Activated naive CD4-positive, alpha-beta T cell treated with anti-CD3 and anti-CD28 coated beads, Interleukin-2, amount 50 U/mL, for 16 hours (primary cell): ENCODE data around the gene MCTP2.

ENCODE experiments used
- DNase-seq: peaks from one replicate; pipeline ENCODE4 v3.0.0-alpha.2; 2020

Gene MCTP2, protein sequence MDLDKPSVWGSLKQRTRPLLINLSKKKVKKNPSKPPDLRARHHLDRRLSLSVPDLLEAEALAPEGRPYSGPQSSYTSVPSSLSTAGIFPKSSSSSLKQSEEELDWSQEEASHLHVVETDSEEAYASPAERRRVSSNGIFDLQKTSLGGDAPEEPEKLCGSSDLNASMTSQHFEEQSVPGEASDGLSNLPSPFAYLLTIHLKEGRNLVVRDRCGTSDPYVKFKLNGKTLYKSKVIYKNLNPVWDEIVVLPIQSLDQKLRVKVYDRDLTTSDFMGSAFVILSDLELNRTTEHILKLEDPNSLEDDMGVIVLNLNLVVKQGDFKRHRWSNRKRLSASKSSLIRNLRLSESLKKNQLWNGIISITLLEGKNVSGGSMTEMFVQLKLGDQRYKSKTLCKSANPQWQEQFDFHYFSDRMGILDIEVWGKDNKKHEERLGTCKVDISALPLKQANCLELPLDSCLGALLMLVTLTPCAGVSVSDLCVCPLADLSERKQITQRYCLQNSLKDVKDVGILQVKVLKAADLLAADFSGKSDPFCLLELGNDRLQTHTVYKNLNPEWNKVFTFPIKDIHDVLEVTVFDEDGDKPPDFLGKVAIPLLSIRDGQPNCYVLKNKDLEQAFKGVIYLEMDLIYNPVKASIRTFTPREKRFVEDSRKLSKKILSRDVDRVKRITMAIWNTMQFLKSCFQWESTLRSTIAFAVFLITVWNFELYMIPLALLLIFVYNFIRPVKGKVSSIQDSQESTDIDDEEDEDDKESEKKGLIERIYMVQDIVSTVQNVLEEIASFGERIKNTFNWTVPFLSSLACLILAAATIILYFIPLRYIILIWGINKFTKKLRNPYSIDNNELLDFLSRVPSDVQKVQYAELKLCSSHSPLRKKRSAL

DNA sequence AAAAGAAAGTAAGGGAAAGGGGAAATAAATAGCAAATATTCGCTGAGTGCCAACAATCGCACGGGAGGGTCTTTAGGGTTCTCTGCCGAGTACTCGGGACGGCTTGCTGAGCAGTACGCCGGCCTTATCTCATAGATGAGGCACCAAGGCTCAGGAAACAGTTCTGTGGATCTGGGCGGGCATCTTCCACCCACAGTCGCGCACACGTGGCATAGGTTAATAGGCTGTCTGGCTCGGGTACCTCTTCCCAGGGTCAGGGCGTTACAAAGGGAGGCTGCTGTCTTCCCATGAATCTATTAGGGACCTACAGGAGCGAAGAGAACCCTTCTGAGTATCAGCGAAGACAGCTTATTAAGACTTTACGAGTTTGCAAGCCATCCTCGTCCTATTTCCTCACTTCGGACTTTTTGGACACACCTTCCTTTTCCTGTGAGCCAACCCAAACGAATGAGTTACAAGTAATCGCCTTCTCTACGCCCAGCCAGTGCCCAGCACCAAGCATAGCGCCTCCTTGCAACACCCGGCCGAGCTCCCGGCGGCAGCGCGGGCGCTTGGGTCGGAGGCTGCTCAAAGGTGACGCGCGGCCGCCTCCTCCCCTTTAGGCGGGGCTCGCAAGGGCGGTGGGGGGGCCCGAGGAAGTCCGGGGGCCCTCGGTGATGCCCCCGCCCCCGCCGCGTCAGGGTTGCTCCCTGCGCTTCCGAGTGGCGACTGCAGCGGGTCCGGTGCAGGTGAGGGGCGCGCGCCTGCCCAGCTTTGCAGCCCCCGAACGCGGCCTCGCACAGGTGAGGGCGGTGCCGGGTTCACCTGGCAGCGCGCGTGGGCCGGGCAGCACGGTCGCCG, at the start of gene MCTP2:
Gene MCTP2, plus strand, starts transcription at position 679 of the 840 bp plus-strand sequence. CDS start 66,705 bp downstream, outside the sequence.
- peak; percentile 83 for DNase-seq

DNA sequence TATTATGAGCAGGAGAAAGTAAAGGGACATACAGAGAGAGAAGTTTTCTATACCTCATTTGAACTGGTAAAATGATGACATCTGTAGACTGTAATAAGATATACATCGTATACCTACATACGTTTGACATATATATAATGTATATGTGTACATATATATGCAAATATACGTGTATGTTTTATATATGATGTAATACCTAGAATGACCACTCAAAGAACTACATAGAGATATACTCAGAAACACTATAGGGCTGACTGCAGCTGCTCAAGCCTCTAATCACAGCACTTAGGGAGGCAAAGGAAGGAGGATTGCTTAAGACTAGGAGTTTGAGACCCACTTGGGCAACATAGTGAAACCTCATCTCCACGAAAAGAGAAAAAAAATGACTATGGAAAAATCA, 48.5 kb upstream of the MCTP2 start:
- DNase-seq, result no peak

DNA sequence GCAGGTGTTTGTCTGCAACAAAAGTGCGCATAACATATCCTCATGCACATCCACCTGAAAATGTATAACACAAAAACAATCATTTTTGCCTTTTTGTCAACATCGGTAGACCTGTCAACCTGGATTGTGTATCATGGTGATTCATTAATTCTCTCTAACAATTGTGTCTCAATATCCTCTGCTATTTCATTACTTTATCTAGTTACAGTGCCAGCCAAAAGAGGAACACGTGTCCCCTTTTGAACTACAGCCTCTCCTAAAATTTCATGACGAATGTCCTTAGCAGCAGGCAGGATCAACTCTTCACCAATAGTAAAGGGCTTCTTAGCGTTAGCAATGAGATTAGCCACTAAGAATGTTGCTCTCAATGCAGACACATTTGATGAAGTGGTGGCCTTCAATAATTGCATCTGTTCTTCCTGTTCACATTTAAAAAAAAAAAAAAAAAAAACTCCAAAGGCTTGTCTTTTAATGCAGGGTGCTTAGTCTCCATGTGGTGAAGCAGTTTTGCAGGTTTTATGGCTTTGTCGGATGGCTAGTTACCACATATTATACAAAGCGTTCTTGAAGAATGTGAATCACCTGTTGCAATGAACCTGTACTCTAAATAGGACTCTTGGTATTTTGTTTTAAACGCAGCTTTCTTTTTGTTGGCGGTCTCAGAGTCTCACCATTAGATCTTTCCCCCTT, 45.7 kb upstream of the MCTP2 start:
- no peak for DNase-seq

DNA sequence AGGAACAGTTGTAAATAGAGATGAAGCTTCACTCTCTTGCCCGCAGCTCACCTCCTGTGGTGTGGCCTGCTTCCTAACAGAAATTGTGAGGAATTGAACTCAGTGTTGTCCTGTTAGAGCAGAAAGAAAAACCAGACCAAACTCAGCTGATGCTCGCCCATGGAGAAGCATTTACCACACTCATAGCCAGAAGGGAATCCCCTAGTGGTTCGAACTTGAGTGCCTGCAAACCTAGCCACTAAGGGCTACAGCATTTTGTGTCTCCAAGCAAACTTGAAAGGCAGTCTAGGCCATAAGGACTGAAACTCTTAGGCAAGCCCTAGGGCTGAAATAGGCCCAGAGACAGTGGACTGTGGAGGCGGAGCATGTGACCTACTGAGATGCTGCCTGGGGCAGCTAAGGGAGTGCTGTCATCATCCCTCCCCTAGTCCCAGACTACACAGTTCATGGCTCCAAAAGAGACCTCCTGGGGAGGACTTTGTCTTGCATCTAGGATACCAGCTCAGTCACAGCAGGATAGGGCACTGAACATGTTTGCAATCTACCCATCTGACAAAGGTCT, 44.5 kb upstream of the MCTP2 start:
- DNase-seq, result no peak

DNA sequence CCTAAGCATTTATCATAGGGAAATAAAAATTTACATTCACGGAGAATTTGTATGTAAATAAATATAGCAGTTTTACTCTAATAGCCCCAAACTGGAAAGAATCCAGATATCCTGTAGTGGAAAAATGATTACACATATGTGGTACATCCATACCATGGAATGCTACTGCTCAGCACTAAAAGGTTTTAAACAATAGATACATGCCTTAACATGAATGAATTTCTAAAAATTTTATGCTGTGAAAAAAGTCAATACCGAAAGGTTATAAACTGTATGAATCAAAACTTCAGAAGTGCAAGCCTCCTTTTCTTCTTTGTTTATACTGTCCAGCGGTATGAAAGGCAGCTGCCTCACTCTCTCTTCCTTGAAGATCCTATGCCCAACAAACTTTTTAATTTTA, 37.5 kb upstream of the MCTP2 start:
- DNase-seq, result no peak

DNA sequence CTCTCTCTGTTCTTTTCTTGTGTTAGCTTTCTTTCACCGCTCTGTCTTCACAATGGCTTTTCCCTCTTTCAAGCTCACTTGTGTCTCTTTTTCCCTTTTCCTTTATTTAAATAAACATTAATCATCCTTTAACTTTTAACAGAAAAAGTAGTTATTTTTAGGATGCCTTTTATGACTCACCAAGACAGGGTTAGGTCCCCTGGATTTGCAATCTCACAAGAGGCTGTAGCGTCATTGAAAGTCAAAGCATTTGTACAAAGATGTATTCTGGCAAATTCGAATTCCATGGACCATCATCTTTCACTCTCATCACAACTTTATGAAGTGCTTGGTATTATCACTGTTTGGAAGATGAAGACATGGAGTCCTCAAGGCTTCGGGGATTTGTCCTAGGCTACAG, 34.8 kb upstream of the MCTP2 start:
- no peak for DNase-seq

DNA sequence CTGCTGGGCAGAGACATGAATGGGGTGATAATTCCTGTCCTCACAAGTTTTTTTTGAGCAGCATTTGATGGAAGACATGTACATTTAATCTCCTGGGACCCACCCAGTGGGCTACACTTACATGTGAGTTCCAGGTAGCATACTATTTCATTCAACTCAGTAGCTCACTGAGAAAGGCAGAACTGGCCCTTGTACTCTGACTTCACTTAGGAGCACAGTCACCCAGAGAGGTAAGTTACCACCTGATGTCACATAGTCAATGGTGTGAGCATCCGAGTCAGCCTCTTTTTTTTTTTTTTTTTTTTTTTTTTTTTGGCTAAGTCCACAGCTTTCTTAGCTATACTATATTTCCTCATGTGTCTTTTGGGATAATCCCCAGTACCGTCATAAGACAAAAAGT, 32.7 kb upstream of the MCTP2 start:
- DNase-seq, result no peak

DNA sequence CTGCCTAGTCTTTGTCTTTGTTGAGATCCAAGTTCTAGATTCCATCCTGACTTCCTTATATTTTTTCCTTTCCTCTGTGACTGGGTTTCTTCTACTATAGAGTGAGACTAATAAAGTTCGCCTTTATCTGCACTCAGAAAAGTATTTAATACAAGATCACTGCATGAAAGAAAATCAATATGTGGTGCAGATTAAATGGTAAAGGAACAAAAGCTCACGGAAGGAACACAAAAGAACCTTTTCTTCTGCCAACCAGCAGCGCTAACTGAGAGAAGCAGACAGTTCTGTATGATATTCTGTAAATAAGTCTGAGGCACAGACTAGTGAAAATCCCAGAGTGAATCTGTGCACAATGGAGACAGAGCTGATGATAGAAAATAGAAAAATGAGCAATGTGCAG, 31.6 kb upstream of the MCTP2 start:
- DNase-seq, result no peak

DNA sequence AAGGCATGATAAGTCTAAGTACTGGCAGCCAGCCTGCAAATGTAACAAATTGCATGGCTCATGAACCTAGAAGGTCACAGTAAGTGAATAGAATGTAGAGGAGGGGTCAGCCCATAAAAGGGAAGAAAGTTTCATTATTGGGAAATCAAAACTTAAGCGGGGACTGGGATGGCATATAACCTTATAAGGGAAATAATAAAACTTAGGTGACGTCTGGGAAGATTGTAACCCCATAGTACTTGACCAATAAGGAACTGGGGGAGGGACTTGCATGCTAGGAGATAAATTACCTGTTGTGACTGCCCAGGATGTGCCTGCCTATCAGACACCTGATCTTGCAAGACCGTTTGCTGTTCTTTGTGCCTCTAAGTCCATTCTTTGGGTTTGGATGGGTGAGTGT, 28.1 kb upstream of the MCTP2 start:
- no peak for DNase-seq

DNA sequence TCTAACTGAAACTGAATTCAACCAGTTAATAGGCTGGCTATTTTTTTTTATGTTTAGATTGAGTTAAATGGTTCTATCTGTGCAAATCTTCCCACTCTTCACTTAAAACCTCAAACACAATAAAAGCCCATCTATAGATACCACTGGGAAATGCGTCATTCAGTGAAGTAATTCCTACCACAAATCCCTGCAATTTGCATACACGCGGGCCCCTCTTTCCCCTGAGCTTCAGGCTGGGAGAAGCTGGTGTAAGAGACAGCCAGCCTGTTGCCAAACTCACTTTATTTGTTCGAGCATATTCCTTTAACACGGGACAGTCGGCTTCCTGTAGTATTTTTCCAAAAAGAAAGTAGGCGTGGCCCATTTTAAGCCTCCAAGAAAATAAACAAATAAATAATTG, 26.0 kb upstream of the MCTP2 start:
- no peak for DNase-seq

DNA sequence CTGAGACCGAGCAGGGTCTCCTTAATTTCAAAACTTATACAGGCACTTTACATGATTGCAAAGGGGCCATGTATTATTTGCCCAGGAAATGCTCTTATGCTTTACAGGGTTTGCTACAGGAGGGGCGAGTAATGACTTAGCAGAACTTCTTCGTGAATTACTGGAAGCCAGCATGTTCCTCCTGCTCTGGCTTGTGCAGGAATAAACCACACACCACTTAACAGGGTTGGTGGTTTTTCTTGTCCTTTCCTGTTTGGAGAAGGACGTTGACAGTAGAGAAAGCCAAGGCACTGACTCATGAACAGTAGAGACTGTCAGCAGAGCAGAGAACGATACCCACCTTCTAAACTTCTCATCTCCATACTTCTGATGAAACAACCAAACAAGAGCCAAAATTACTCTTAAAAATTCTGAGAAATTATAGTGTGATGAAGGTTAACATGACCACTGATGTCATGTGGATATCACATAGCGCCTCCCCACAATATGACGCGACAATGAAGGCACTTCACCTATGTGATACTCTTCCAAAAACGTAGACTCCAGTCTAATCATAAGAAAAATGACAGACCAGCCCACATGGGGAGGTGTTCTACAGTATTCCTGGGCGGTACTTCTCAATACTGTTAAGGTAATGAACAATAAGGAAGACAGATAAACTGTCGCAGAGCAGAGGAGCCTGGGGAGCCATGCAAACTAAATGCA, 24.7 kb upstream of the MCTP2 start:
- DNase-seq, result peak; percentile 14

DNA sequence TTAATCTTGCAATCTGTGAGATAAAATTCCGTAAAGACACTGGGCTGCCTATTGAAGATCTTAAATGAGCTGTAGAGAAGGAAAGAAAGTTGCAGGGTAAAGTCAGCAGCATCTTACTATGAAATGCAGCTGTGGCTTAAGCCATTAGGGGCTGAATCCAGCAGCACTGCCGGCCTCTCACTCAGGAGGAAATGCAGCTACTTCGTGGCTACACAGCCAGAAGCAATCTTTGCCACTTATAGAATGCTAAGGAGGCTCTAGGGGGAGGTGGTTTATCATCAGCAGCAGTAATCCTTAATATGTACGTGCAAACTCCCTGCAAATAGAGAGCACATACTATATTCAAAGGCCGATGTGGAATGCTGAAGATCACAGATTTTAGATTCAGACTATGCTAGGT, 19.1 kb upstream of the MCTP2 start:
- DNase-seq, result no peak

DNA sequence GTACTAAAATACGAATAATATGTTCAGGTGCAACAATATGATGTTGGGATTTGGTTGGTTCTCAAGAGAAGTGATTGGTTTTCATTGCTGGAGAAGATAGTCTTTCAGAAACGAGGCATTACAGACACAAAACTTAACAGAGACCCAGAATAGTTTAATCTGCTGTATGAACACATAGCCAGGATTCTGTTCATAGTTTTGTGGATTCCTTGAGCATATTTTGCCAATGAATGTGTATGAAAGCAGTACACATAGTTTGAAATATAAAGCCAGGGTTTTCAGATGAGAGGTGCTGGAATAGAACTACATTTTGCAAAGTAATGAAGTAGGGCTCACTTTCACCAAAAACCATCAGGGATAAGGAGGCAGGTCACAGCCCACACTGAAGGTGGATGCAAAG, 5.7 kb upstream of the MCTP2 start:
- DNase-seq, result no peak

DNA sequence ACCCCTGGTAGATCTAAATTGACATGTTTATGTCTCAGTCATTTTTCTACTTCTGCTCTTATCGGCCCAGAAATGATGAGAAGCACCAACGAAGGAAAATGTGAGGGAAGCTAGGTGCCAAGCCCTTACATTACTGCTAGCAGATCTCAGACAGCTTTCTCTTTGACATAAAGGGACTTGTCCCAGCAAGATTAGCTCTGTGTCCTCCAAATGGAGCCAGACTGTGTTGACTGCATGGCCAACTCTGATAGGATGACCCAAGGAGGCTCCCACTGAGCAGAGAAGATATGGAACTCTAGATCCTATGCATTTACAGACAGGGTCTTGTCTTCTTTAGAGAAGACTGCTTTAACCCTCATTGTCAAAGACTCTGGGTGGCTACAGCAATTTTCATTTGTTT, 2.8 kb upstream of the MCTP2 start:
- DNase-seq, result no peak

DNA sequence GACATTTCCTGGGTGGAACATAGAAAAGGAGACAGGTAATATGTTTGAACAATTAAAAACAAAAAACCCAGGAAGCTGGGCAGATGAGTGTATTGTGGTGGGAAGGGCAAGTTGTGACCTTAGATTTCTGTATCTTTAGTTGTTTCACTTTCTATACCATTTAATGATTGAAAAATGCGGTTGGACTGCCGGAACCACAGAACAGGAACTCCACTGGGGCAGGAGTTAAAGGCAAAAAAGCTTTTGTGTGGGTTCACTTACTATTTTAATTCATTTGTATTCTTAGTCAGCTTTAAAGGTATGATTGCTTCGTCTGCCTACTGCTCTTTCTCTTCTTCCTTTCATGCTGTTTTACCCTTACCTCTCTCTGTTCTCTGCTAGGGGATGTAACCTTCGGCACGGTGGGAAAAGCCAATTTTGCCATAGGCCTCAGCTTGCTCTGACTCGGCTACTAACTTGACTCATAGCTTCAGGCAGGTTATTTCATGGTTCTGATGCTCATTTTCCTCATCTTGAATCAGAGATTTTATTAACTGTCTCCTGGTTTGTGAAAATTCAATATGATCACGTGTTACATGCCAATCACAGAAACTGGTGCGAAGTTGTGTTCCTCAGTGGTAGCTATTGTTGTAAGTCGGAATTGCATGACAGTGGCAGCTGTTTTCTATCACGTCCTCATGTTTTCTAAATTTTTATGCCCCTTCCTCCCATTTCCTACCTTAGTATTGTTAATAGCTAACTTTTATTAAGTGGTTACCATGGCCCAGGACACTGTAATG, 1.6 kb upstream of the MCTP2 start:
- DNase-seq, result peak; percentile 62

DNA sequence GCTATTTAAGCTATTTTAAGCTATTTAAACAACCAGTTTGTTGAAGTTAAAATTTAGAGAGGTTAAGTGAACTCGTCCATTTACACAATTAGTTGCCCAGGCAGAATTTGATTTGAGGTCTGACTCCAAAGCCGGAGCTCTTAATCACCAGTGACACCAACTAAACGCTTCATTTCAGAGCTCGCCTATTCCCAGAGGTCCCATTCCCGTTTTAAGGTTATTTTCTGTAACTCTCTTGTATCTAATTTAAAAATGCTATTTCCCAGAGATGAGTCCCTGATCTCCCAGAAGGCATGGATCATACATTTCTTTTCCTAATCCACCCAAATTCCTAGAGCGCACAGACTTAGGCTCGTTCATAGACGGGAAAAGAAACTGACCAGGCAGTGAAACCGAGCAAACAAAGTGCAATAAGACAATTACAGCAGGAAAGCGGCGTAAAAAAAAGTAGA, 904 bp upstream of the MCTP2 start:
- no peak for DNase-seq

DNA sequence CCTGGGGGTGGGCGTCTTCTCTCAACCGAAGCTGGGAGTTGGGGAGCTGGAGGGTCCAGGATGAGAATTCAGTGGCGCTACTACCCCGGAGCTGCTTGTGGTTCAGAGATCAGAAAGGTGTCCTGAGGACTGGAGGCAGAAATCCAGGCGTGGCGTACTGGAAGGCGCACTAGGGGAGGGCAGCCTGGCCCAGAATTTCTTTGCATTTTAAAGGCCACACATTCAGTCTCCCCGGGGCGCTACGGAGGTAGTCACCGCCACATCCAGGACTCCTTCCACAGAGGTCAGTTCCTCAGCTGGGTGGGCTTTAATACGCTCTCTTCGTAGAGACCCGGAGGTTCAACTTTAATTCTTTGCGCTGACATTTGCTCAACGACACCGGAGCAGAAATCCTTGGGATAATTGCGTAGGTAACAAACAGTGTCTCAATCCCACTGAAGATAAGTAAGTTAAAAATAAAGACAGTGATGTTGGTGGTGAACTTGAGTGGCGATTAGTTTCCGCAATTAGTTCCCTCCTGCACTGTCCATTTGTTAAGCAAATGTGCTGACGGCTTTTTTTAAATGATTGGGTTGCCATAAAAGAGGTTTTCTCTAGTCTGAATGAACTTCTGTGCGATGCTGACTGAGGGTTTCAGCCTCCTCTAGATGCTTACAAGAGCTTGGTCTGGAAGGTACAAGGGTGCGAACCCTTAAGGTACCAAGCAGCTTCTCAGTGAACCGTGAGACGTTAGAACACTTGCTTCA, 535 bp downstream of the MCTP2 start:
- DNase-seq, result no peak

DNA sequence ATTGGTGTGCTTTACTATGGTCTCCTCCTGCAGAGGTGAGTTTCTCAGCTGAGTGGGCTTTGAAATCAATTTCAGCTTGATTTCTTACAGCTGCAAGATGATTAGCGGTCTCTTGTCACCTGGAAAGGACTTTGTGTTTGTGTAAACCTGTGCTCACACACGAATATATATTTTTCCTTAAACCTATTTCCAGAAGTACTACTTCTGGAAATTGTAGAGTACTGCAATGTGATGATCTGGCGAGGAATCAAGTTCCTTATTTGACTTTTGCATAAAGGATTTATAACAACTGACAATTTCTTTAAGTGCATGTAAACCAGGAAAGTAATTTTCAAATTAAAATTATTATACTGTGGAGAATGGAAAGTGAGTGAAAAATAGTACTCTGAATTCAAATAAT, 2.1 kb downstream of the MCTP2 start:
- DNase-seq, result no peak

DNA sequence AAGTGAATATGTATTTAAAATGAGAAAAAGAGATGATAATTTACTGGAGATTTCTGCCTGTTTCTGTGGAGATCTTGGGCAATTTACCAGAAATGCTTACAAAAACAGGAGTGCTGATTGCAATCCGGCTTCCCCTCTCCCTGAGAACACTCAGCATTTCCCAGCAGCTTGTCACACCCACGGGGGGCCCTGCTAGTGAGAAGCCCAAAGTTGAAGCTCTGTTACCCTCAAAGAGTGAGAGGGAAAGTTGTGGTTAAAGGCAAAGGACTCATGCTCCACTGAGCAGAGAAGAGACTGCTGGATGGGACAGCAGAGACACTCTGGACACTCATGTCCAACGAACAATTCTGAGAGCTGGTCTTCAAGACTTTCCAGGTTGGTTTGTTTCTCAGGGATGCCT, 2.9 kb downstream of the MCTP2 start:
- peak; percentile 22 for DNase-seq

DNA sequence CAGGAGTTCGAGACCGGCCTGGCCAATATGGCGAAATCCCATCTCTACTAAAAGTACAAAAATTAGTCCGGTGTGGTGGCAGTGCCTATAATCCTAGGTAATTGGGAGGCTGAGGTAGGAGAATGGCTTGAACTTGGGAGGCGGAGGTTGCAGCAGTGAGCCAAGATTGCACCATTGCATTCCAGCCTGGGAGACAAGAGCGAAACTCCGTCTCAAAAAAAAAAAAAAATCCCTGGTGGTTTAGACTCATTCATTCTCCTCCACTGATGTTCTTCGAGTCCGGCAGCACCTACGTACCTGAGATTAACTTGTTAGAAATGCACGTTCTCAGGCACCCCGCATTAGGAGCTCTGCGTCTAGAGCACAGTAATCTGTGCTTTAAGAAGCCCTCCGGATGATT, 3.7 kb downstream of the MCTP2 start:
- no peak for DNase-seq
